HG03469 (cell line): Measurements from ENCODE around the gene MITF.
"Not testable (repeated sequence)": the region's sequence is repeated elsewhere in the genome, so short reads cannot be mapped to it uniquely, and the experiment has no call there.

Experiments
- ATAC-seq: cut with Tn5 transposase; IDR thresholded peaks from one replicate; pipeline ENCODE4 v1.9.1; 2021; ENCODE audit warnings: mild to moderate bottlenecking, moderate library complexity, moderate number of reproducible peaks; ENCODE audit not compliant: unreplicated experiment

Gene MITF

GRCh38 chr3:69784954-69785514, 45.8 kb downstream of the MITF start:
- ATAC-seq = no peak

GRCh38 chr3:69785769-69786320, 46.6 kb downstream of the MITF start:
- no peak for ATAC-seq

GRCh38 chr3:69786854-69787253, 47.6 kb downstream of the MITF start:
- no peak for ATAC-seq

- ATAC-seq = no peak
These were observed 48.3 kb downstream of the MITF start for GRCh38 chr3:69787436-69788168.

- ATAC-seq = no peak
These were observed 51.8 kb downstream of the MITF start for GRCh38 chr3:69791106-69791505.

- no peak for ATAC-seq
These were observed 52.7 kb downstream of the MITF start for GRCh38 chr3:69791919-69792399.

- not testable (repeated sequence) for ATAC-seq
These were observed 56.9 kb downstream of the MITF start for GRCh38 chr3:69796126-69796525.

- no peak for ATAC-seq
These were observed 64.5 kb downstream of the MITF start for GRCh38 chr3:69803681-69804270.

GRCh38 chr3:69805491-69805890, 66.2 kb downstream of the MITF start:
- no peak for ATAC-seq

GRCh38 chr3:69806735-69807438, 67.6 kb downstream of the MITF start:
- no peak for ATAC-seq

GRCh38 chr3:69807674-69808073, 68.4 kb downstream of the MITF start:
- ATAC-seq = no peak

GRCh38 chr3:69809076-69809835, 70.0 kb downstream of the MITF start:
- ATAC-seq = no peak

- no peak for ATAC-seq
These were observed 72.5 kb downstream of the MITF start for GRCh38 chr3:69811452-69812401.

GRCh38 chr3:69815970-69816369, 76.7 kb downstream of the MITF start:
- no peak for ATAC-seq

GRCh38 chr3:69817988-69818387, 78.7 kb downstream of the MITF start:
- no peak for ATAC-seq

- no peak for ATAC-seq
These were observed 80.0 kb downstream of the MITF start for GRCh38 chr3:69819282-69819681.

- ATAC-seq = no peak
These were observed 81.9 kb downstream of the MITF start for GRCh38 chr3:69821133-69821532.

GRCh38 chr3:69823743-69824142, 84.5 kb downstream of the MITF start:
- ATAC-seq = no peak

- no peak for ATAC-seq
These were observed 86.2 kb downstream of the MITF start for GRCh38 chr3:69825446-69825845.
